HepG2 (cell line): Measurements from ENCODE around the gene WFDC12. TPM values are rescaled to one million over a fixed set of nuclear protein-coding genes. Genes with fewer than 3 reads are reported as not detected.

Experiments
- CBFB ChIP-seq: sonication (generic); formaldehyde crosslinking; IDR thresholded peaks from 2 replicates; pipeline ENCODE4 v1.4.0; 2020; ENCODE audit warnings: missing genetic modification reagents
- GATAD1 ChIP-seq: IDR thresholded peaks from 2 replicates; pipeline ENCODE4 v1.6.1; 2016; ENCODE audit warnings: missing genetic modification reagents, missing compliant biosample characterization
- HHEX ChIP-seq: IDR thresholded peaks from 2 replicates; pipeline ENCODE4 v1.6.1; 2016; ENCODE audit warnings: control low read depth
- HMG20A ChIP-seq: IDR thresholded peaks from 2 replicates; pipeline ENCODE4 v1.6.1; 2016; ENCODE audit warnings: borderline replicate concordance
- HNRNPLL ChIP-seq: fragments of 200-400 bp; formaldehyde crosslinking; IDR thresholded peaks from 2 replicates; pipeline ENCODE4 v1.6.1; 2017; ENCODE audit warnings: mild to moderate bottlenecking, low read depth, low read length; ENCODE audit not compliant: poor library complexity, severe bottlenecking
- JDP2 ChIP-seq: sonication (generic); formaldehyde crosslinking; IDR thresholded peaks from 2 replicates; pipeline ENCODE4 v1.8.1; 2022; ENCODE audit warnings: missing genetic modification reagents, borderline replicate concordance
- MAFF ChIP-seq: IDR thresholded peaks from 2 replicates; pipeline ENCODE4 v1.6.1; 2011; ENCODE audit warnings: low read depth, low read length, improper control_type of control experiment
- NR2F2 ChIP-seq: IDR thresholded peaks from 2 replicates; pipeline ENCODE4 v1.6.1; 2012; ENCODE audit warnings: low read depth, inconsistent platforms, borderline replicate concordance
- NR2F6 ChIP-seq, 2 experiments: IDR thresholded peaks; 2 replicates each; pipeline ENCODE4 v1.6.1; 2016; ENCODE audit warnings: antibody characterized with exemption in 1 of 2, mild to moderate bottlenecking in 1 of 2
- PHF21A ChIP-seq: sonication (generic); formaldehyde crosslinking; IDR thresholded peaks from 2 replicates; pipeline ENCODE4 v1.5.0; 2020; ENCODE audit warnings: mild to moderate bottlenecking, missing genetic modification reagents
- RNF2 ChIP-seq: fragments of 450-650 bp; conservative IDR thresholded peaks from 2 replicates; pipeline ENCODE4 v1.6.1; 2016; ENCODE audit warnings: low read depth
- TCF7 ChIP-seq: sonication (generic); IDR thresholded peaks from 2 replicates; pipeline ENCODE4 v1.6.1; 2016; ENCODE audit warnings: antibody characterized with exemption, low read depth
- ZFP1 ChIP-seq: IDR thresholded peaks from 2 replicates; pipeline ENCODE4 v1.6.1; 2016
- ZMYM4 ChIP-seq: sonication (generic); formaldehyde crosslinking; IDR thresholded peaks from 2 replicates; pipeline ENCODE4 v1.8.1; 2023; ENCODE audit warnings: mild to moderate bottlenecking, missing genetic modification reagents
- ZNF333 ChIP-seq: sonication (generic); formaldehyde crosslinking; IDR thresholded peaks from 2 replicates; pipeline ENCODE4 v1.4.0; 2020; ENCODE audit warnings: mild to moderate bottlenecking, missing genetic modification reagents, borderline replicate concordance
- ZNF570 ChIP-seq: sonication (generic); formaldehyde crosslinking; IDR thresholded peaks from 2 replicates; pipeline ENCODE4 v1.4.0; 2020; ENCODE audit warnings: mild to moderate bottlenecking, missing genetic modification reagents, borderline replicate concordance
- ZNF775 ChIP-seq: sonication (generic); formaldehyde crosslinking; IDR thresholded peaks from 2 replicates; pipeline ENCODE4 v1.4.0; 2020; ENCODE audit warnings: missing genetic modification reagents, mild to moderate bottlenecking, moderate library complexity, borderline replicate concordance
- polyA plus RNA-seq, 8 experiments: library from polyadenylated mRNA; depleted of rRNA in 3 of 8; stranded (reverse) in 7 of 8; unstranded in 1 of 8; fragments of >200 nt; fragmentation: Illumina TruSeq in 4 of 8; extraction: Trizol in 4 of 8; gene quantifications; 2 replicates each; pipeline versions ENCODE4 v1.2.1 to v1.2.3, GENCODE V29; 2011 to 2016; ENCODE audit warnings: low read depth in 4 of 8, missing spikeins in 1 of 8, mixed read lengths in 1 of 8; ENCODE audit not compliant: insufficient read depth in 1 of 8
- total RNA-seq, 5 experiments: library from RNA; depleted of rRNA; stranded (reverse); fragments of >200 nt; fragmentation: Illumina TruSeq; extraction: Trizol; gene quantifications; 2 replicates each; pipeline ENCODE4 v1.2.3, GENCODE V29; 2016; ENCODE audit warnings: low read depth in 1 of 5
- TF ChIP-seq, protein P1 (sequence below): sonication (generic); formaldehyde crosslinking; IDR thresholded peaks from 2 replicates; pipeline ENCODE4 v1.5.1; 2020; ENCODE audit warnings: mild to moderate bottlenecking, missing genetic modification reagents, moderate library complexity
- TF ChIP-seq, protein P2 (sequence below): sonication (generic); formaldehyde crosslinking; IDR thresholded peaks from 2 replicates; pipeline ENCODE4 v1.5.1; 2020; ENCODE audit warnings: missing genetic modification reagents, mild to moderate bottlenecking, borderline replicate concordance
- TF ChIP-seq, protein P3 (sequence below): sonication (generic); formaldehyde crosslinking; IDR thresholded peaks from 2 replicates; pipeline ENCODE4 v1.5.0; 2020; ENCODE audit warnings: mild to moderate bottlenecking, missing genetic modification reagents, borderline replicate concordance
- TF ChIP-seq, protein P4 (sequence below): IDR thresholded peaks from 2 replicates; pipeline ENCODE4 v1.6.1; 2012; ENCODE audit warnings: low read depth, low read length, improper control_type of control experiment
- TF ChIP-seq, protein P5 (sequence below): sonication (generic); formaldehyde crosslinking; IDR thresholded peaks from 2 replicates; pipeline ENCODE4 v1.5.0; 2020; ENCODE audit warnings: mild to moderate bottlenecking, missing genetic modification reagents, moderate library complexity

Gene WFDC12
- total and polyA plus RNA-seq, 2 of the 13 experiments (the other 11 are each of a cell fraction or from before 2014, with no cell fraction given): not detected

DNA sequence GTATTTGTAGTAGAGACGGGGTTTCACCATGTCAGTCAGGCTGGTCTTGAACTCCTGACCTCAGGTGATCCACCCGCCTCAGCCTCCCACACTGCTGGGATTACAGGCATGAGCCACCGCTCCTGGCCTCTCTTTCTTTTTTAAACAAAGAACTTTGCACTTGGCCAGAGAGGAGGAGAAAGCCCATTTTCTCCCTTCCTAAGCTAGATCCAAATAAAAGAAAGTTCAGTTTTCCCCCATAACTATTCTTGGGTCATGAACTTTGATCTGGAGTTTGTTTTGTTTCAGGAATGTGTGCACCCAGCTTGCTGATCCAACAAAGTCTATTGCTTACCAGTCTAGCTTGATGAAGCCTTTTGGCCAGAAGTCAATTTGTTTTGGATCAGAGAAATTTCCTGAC lies 46.7 kb downstream of the WFDC12 start (continued):
- TF ChIP-seq, protein P1, sequence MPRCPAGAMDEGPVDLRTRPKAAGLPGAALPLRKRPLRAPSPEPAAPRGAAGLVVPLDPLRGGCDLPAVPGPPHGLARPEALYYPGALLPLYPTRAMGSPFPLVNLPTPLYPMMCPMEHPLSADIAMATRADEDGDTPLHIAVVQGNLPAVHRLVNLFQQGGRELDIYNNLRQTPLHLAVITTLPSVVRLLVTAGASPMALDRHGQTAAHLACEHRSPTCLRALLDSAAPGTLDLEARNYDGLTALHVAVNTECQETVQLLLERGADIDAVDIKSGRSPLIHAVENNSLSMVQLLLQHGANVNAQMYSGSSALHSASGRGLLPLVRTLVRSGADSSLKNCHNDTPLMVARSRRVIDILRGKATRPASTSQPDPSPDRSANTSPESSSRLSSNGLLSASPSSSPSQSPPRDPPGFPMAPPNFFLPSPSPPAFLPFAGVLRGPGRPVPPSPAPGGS (CRISPR knock-in tag): no peak
- TF ChIP-seq ZNF775 (CRISPR knock-in tag) (peak; percentile 77; the same call in 1 of the 2 replicates), RNF2 (no peak), PHF21A (CRISPR knock-in tag) (peak; percentile 90; the same call in 1 of the 2 replicates), ZNF570 (CRISPR knock-in tag) (no peak), CBFB (peak; percentile 51; the same call in 1 of the 2 replicates), HMG20A (no peak), ZMYM4 (CRISPR knock-in tag) (peak; percentile 80), ZFP1 (CRISPR knock-in tag) (peak; percentile 78; the same call in 1 of the 2 replicates), HNRNPLL (no peak), GATAD1 (CRISPR knock-in tag) (peak; percentile 55; the same call in 1 of the 2 replicates), ZNF333 (CRISPR knock-in tag) (no peak), NR2F6 (IDR thresholded peaks at IDR 0.05) (peak; percentile 87), NR2F6 (CRISPR knock-in tag; IDR thresholded peaks at IDR 0.05) (peak; percentile 83), TCF7 (peak; percentile 22; the same call in 1 of the 2 replicates), HHEX (CRISPR knock-in tag) (peak; percentile 43; the same call in 1 of the 2 replicates), MAFF (peak; percentile 38; the same call in 1 of the 2 replicates), JDP2 (CRISPR knock-in tag) (no peak), NR2F2 (peak; percentile 84)
- TF ChIP-seq, protein P2, sequence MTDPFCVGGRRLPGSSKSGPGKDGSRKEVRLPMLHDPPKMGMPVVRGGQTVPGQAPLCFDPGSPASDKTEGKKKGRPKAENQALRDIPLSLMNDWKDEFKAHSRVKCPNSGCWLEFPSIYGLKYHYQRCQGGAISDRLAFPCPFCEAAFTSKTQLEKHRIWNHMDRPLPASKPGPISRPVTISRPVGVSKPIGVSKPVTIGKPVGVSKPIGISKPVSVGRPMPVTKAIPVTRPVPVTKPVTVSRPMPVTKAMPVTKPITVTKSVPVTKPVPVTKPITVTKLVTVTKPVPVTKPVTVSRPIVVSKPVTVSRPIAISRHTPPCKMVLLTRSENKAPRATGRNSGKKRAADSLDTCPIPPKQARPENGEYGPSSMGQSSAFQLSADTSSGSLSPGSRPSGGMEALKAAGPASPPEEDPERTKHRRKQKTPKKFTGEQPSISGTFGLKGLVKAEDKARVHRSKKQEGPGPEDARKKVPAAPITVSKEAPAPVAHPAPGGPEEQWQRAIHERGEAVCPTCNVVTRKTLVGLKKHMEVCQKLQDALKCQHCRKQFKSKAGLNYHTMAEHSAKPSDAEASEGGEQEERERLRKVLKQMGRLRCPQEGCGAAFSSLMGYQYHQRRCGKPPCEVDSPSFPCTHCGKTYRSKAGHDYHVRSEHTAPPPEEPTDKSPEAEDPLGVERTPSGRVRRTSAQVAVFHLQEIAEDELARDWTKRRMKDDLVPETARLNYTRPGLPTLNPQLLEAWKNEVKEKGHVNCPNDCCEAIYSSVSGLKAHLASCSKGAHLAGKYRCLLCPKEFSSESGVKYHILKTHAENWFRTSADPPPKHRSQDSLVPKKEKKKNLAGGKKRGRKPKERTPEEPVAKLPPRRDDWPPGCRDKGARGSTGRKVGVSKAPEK (CRISPR knock-in tag): no peak
- TF ChIP-seq, protein P3, sequence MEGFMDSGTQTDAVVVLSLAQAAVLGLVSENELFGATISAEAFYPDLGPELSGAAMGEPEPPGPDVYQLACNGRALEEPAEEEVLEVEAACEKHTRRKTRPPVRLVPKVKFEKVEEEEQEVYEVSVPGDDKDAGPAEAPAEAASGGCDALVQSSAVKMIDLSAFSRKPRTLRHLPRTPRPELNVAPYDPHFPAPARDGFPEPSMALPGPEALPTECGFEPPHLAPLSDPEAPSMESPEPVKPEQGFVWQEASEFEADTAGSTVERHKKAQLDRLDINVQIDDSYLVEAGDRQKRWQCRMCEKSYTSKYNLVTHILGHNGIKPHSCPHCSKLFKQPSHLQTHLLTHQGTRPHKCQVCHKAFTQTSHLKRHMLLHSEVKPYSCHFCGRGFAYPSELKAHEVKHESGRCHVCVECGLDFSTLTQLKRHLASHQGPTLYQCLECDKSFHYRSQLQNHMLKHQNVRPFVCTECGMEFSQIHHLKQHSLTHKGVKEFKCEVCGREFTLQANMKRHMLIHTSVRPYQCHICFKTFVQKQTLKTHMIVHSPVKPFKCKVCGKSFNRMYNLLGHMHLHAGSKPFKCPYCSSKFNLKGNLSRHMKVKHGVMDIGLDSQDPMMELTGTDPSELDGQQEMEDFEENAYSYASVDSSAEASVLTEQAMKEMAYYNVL: peak; percentile 95
- TF ChIP-seq, protein P4, sequence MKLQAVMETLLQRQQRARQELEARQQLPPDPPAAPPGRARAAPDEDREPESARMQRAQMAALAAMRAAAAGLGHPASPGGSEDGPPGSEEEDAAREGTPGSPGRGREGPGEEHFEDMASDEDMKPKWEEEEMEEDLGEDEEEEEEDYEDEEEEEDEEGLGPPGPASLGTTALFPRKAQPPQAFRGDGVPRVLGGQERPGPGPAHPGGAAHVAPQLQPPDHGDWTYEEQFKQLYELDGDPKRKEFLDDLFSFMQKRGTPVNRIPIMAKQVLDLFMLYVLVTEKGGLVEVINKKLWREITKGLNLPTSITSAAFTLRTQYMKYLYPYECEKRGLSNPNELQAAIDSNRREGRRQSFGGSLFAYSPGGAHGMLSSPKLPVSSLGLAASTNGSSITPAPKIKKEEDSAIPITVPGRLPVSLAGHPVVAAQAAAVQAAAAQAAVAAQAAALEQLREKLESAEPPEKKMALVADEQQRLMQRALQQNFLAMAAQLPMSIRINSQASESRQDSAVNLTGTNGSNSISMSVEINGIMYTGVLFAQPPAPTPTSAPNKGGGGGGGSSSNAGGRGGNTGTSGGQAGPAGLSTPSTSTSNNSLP: peak; percentile 53
- TF ChIP-seq, protein P5, sequence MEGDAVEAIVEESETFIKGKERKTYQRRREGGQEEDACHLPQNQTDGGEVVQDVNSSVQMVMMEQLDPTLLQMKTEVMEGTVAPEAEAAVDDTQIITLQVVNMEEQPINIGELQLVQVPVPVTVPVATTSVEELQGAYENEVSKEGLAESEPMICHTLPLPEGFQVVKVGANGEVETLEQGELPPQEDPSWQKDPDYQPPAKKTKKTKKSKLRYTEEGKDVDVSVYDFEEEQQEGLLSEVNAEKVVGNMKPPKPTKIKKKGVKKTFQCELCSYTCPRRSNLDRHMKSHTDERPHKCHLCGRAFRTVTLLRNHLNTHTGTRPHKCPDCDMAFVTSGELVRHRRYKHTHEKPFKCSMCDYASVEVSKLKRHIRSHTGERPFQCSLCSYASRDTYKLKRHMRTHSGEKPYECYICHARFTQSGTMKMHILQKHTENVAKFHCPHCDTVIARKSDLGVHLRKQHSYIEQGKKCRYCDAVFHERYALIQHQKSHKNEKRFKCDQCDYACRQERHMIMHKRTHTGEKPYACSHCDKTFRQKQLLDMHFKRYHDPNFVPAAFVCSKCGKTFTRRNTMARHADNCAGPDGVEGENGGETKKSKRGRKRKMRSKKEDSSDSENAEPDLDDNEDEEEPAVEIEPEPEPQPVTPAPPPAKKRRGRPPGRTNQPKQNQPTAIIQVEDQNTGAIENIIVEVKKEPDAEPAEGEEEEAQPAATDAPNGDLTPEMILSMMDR (CRISPR knock-in tag): no peak
